Nephron progenitor cell (in vitro differentiated cells): Measurements from ENCODE around the gene WDR43.

Source experiments
- DNase-seq: peaks from one replicate; pipeline ENCODE4 v3.0.0; 2021
- H3K27ac Mint-ChIP-seq: 2 replicates; pipeline ENCODE4 v1.8.0; 2021; ENCODE audit warnings: mild to moderate bottlenecking, moderate library complexity, mixed read lengths
- H3K27me3 Mint-ChIP-seq: 2 replicates; pipeline ENCODE4 v1.8.0; 2021; ENCODE audit warnings: mild to moderate bottlenecking, low read depth, mixed read lengths; ENCODE audit not compliant: poor library complexity
- H3K36me3 Mint-ChIP-seq: 2 replicates; pipeline ENCODE4 v1.8.0; 2021; ENCODE audit warnings: low read depth, mixed read lengths
- H3K4me1 Mint-ChIP-seq: 2 replicates; pipeline ENCODE4 v1.8.0; 2021; ENCODE audit warnings: mixed read lengths
- H3K4me3 Mint-ChIP-seq: 2 replicates; pipeline ENCODE4 v1.8.0; 2021; ENCODE audit warnings: mild to moderate bottlenecking, moderate library complexity, mixed read lengths
- H3K9me3 Mint-ChIP-seq: 2 replicates; pipeline ENCODE4 v1.8.0; 2021; ENCODE audit warnings: mild to moderate bottlenecking, moderate library complexity, mixed read lengths
- CTCF ChIP-seq: fragments of 200-600 bp; sonication (generic); IDR thresholded peaks from 2 replicates; pipeline ENCODE4 v1.5.0; 2021; ENCODE audit warnings: antibody characterized with exemption

Gene WDR43

GRCh38 chr2:28904802-28905457 is 10.5 kb downstream of the WDR43 start:
- Mint-ChIP-seq H3K27me3 (no peaks in the 10 kb centered on the region), H3K36me3 (peaks cover 65% of the 10 kb centered on the region), H3K4me3 (no peak overlapping the region), H3K27ac (no peak overlapping the region), H3K4me1 (peaks cover 6% of the 10 kb centered on the region), H3K9me3 (no peaks in the 10 kb centered on the region)
- TF ChIP-seq CTCF: no peak
- no peak for DNase-seq

DNA sequence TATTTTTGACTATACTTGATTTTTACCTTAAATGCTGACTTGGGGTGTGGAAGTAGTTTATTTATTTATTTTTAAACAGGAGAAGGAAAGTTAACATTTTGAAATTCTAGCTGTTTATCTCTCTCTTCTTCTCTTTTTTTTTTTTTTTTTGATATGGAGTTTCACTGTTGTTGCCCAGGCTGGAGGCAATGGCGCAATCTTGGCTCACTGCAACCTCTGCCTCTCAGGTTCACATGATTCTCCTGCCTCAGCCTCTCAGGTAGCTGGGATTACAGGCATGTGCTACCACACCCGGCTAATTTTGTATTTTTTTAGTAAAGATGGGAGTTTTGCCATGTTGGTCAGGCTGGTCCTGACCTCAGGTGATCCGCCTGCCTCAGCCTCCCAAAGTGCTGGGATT is 11.1 kb downstream of the WDR43 start:
- no peak for DNase-seq
- H3K27ac Mint-ChIP-seq: no peak overlapping the region
- no peak overlapping the region for H3K4me3 Mint-ChIP-seq
- peaks cover 5% of the 10 kb centered on the region for H3K4me1 Mint-ChIP-seq
- no peaks in the 10 kb centered on the region for H3K27me3 Mint-ChIP-seq
- H3K36me3 Mint-ChIP-seq: peaks cover 70% of the 10 kb centered on the region
- no peaks in the 10 kb centered on the region for H3K9me3 Mint-ChIP-seq
- no peak for TF ChIP-seq CTCF

DNA sequence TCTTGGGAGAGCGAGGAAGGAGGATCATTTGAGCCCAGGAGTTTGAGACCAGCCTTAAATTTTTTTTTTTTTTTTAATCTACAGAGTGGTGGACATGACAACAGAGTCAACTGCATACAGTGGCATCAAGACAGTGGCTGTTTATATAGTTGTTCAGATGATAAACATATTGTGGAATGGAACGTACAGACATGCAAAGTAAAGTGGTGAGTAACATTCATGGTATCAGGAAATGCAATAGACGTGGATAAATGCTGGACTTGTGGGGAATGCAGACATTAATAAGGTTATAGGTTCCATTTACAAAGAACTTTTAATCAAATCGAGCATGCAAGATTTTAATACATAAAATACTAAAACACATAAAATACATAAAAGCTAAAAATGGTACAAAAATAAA is 11.9 kb downstream of the WDR43 start:
- Mint-ChIP-seq H3K27me3 (peaks cover 2% of the 10 kb centered on the region), H3K36me3 (peaks cover 77% of the 10 kb centered on the region), H3K27ac (no peak overlapping the region)

GRCh38 chr2:28906821-28907220 is 12.4 kb downstream of the WDR43 start:
- Mint-ChIP-seq H3K36me3 (peaks cover 82% of the 10 kb centered on the region), H3K27me3 (peaks cover 2% of the 10 kb centered on the region)

More for the DNA sequence above, 11.9 kb downstream of the WDR43 start:
- Mint-ChIP-seq H3K4me1 (no peaks in the 10 kb centered on the region), H3K4me3 (no peak overlapping the region), H3K9me3 (no peaks in the 10 kb centered on the region)
- no peak for DNase-seq
- TF ChIP-seq CTCF: no peak

GRCh38 chr2:28908172-28908571 is 13.7 kb downstream of the WDR43 start:
- Mint-ChIP-seq H3K27me3 (peaks cover 2% of the 10 kb centered on the region), H3K36me3 (peaks cover 85% of the 10 kb centered on the region), H3K4me1 (no peaks in the 10 kb centered on the region), H3K27ac (peak overlapping the region; percentile 29), H3K4me3 (no peak overlapping the region), H3K9me3 (no peaks in the 10 kb centered on the region)
- no peak for TF ChIP-seq CTCF
- DNase-seq: no peak

More at GRCh38 chr2:28906821-28907220, 12.4 kb downstream of the WDR43 start:
- no peaks in the 10 kb centered on the region for H3K9me3 Mint-ChIP-seq
- no peak overlapping the region for H3K27ac Mint-ChIP-seq
- no peak for DNase-seq
- TF ChIP-seq CTCF: no peak
- no peaks in the 10 kb centered on the region for H3K4me1 Mint-ChIP-seq
- H3K4me3 Mint-ChIP-seq: no peak overlapping the region
